Colonic mucosa (tissue), 4 donors: ENCODE results near the gene IL4I1. TPM values are rescaled to one million over a fixed set of nuclear protein-coding genes. Genes with fewer than 3 reads are reported as not detected.

ENCODE experiments used
- DNase-seq: peaks from one replicate; pipeline ENCODE4 v3.0.0-alpha.2; 2020
- H3K27ac ChIP-seq: fragments of 200-600 bp; one replicate; pipeline ENCODE4 v1.8.0; 2021
- H3K27me3 ChIP-seq: fragments of 200-600 bp; one replicate; pipeline ENCODE4 v1.8.0; 2021
- H3K36me3 ChIP-seq: fragments of 200-600 bp; one replicate; pipeline ENCODE4 v1.8.0; 2021
- H3K4me1 ChIP-seq: fragments of 200-600 bp; one replicate; pipeline ENCODE4 v1.8.0; 2021; ENCODE audit warnings: mild to moderate bottlenecking
- H3K4me3 ChIP-seq: fragments of 200-600 bp; one replicate; pipeline ENCODE4 v1.8.0; 2021
- H3K9ac ChIP-seq, 2 donors: one replicate each; pipeline ENCODE4 v1.7.0; 2013; ENCODE audit warnings: control low read depth in 2 of 2, low read depth in 2 of 2, low read length in 2 of 2
- H3K9me3 ChIP-seq: fragments of 200-600 bp; one replicate; pipeline ENCODE4 v1.8.0; 2021
- CTCF ChIP-seq: fragments of 200-600 bp; IDR thresholded peaks from one replicate; pipeline ENCODE4 v1.8.0; 2022; ENCODE audit warnings: antibody characterized with exemption, mild to moderate bottlenecking
- intact Hi-C: fragments of 100-400 bp; cut with DNase I; formaldehyde crosslinking; loops from one replicate; pipeline ENCODE4 v1.14.1; 2022
- total RNA-seq, 2 donors: library from RNA; stranded (reverse); fragmentation: NEBNext Ultra II Directional in 1 of 2; extraction: Animal tissue kit (Norgen Biotek cat#: 25700) in 1 of 2; gene quantifications; one replicate each; pipeline ENCODE4 v1.2.1, GENCODE V29; 2021
- donor health status: healthy.
- donor health status: DM: no; HTN: no; CAD: no.
- donor health status: DM: no; HTN: no; CAD: no.

IL4I1 gene
- total RNA-seq, 2 donors from 2014 or later, result 1.0 to 2.4 TPM

GRCh38 chr19:49889038-49889686 lies 7.5 kb downstream of the IL4I1 start:
- intact Hi-C loops, result no loop called here
- no peaks in the 10 kb centered on the region for H3K27me3 ChIP-seq
- no peak overlapping the region for H3K9ac ChIP-seq
- DNase-seq, result no peak
- no peak overlapping the region for H3K4me3 ChIP-seq
- peaks cover 4% of the 10 kb centered on the region for H3K4me1 ChIP-seq
- TF ChIP-seq CTCF, result no peak
- H3K36me3 ChIP-seq, result peaks cover 2% of the 10 kb centered on the region
- H3K27ac ChIP-seq, result no peak overlapping the region
- no peaks in the 10 kb centered on the region for H3K9me3 ChIP-seq

GRCh38 chr19:49888510-49888824 lies 8.2 kb downstream of the IL4I1 start:
- Histone ChIP-seq H3K27ac (no peak overlapping the region), H3K4me1 (peaks cover 4% of the 10 kb centered on the region), H3K9ac (no peak overlapping the region), H3K4me3 (no peak overlapping the region), H3K27me3 (no peaks in the 10 kb centered on the region), H3K36me3 (peaks cover 6% of the 10 kb centered on the region), H3K9me3 (no peaks in the 10 kb centered on the region)
- no peak for DNase-seq
- no peak for TF ChIP-seq CTCF
- intact Hi-C loops, result no loop called here

- no peak for DNase-seq
- Histone ChIP-seq H3K9ac (no peak overlapping the region), H3K36me3 (peaks cover 10% of the 10 kb centered on the region), H3K4me1 (peaks cover 4% of the 10 kb centered on the region), H3K27ac (no peak overlapping the region), H3K4me3 (no peak overlapping the region), H3K27me3 (no peaks in the 10 kb centered on the region), H3K9me3 (no peaks in the 10 kb centered on the region)
- TF ChIP-seq CTCF, result no peak
- intact Hi-C loops, result no loop called here
Observed at GRCh38 chr19:49887665-49888509, 8.8 kb downstream of the IL4I1 start.

- Histone ChIP-seq H3K9me3 (no peaks in the 10 kb centered on the region), H3K4me3 (no peak overlapping the region), H3K9ac (no peak overlapping the region), H3K4me1 (peaks cover 4% of the 10 kb centered on the region), H3K36me3 (peaks cover 18% of the 10 kb centered on the region), H3K27me3 (no peaks in the 10 kb centered on the region), H3K27ac (no peak overlapping the region)
- intact Hi-C loops, result no loop called here
- no peak for DNase-seq
- no peak for TF ChIP-seq CTCF
Observed at GRCh38 chr19:49887037-49887664, 9.5 kb downstream of the IL4I1 start.

- TF ChIP-seq CTCF, result no peak
- Histone ChIP-seq H3K4me3 (no peak overlapping the region), H3K4me1 (no peaks in the 10 kb centered on the region), H3K36me3 (peaks cover 20% of the 10 kb centered on the region), H3K9ac (no peak overlapping the region), H3K27me3 (no peaks in the 10 kb centered on the region), H3K9me3 (no peaks in the 10 kb centered on the region), H3K27ac (no peak overlapping the region)
- DNase-seq, result no peak
- intact Hi-C loops, result no loop called here
Observed at GRCh38 chr19:49884760-49885159, 11.9 kb downstream of the IL4I1 start.
